Naive thymus-derived CD4-positive, alpha-beta T cell (primary cell): ENCODE measurements around the gene DCP1A. TPM values are rescaled to one million over a fixed set of nuclear protein-coding genes. Genes with fewer than 3 reads are reported as not detected.
"Not testable (repeated sequence)": the region's sequence is repeated elsewhere in the genome, so short reads cannot be mapped to it uniquely, and the experiment has no call there.

ENCODE experiments used
- ATAC-seq: fragments of 150-1000 bp; cut with Tn5 transposase; 2 replicates; pipeline ENCODE4 v1.10.0; 2021; ENCODE audit warnings: mild to moderate bottlenecking, moderate library complexity
- CTCF ChIA-PET: fragments of 350-600 bp; sonication (Branson Sonifier 250); formaldehyde crosslinking; loops from one replicate; lab custom pipeline; 2021; ENCODE audit warnings: antibody characterized with exemption; lab: Charles Lee
- POLR2A ChIA-PET: fragments of 350-600 bp; sonication (Branson Sonifier 250); formaldehyde crosslinking; loops from one replicate; lab custom pipeline; 2021; ENCODE audit warnings: antibody characterized with exemption, inconsistent platforms; lab: Charles Lee
- DNase-seq, 9 donors: peaks; one replicate each; pipeline versions ENCODE4 v3.0.0 to v3.0.0-alpha.2; 2020 to 2022; ENCODE audit warnings: mixed read lengths in 1 of 9
- H3K27ac ChIP-seq: one replicate; pipeline ENCODE4 v1.7.0; 2013; ENCODE audit warnings: mild to moderate bottlenecking, low read depth, low read length, moderate library complexity
- H3K27me3 ChIP-seq, 2 donors: one replicate each; pipeline ENCODE4 v1.7.0; 2013; ENCODE audit warnings: low read length in 2 of 2, mild to moderate bottlenecking in 2 of 2, moderate library complexity in 2 of 2; ENCODE audit not compliant: control insufficient read depth in 2 of 2, insufficient read depth in 2 of 2
- H3K36me3 ChIP-seq, 3 experiments: 1 replicate in 2 of 3; 2 replicates in 1 of 3; pipeline ENCODE4 v1.7.0; 2013; ENCODE audit warnings: low read length in 3 of 3, mild to moderate bottlenecking in 3 of 3, moderate library complexity in 1 of 3; ENCODE audit not compliant: insufficient read depth in 3 of 3, control insufficient read depth in 2 of 3
- H3K4me1 ChIP-seq, 2 donors: one replicate each; pipeline ENCODE4 v1.7.0; 2013; ENCODE audit warnings: low read length in 2 of 2, mild to moderate bottlenecking in 2 of 2, moderate library complexity in 1 of 2; ENCODE audit not compliant: control insufficient read depth in 2 of 2, insufficient read depth in 2 of 2
- H3K4me3 ChIP-seq: 2 replicates; pipeline ENCODE4 v1.7.0; 2013; ENCODE audit warnings: mild to moderate bottlenecking, low read length
- H3K9me3 ChIP-seq, 3 experiments: 1 replicate in 2 of 3; 2 replicates in 1 of 3; pipeline ENCODE4 v1.7.0; 2013; ENCODE audit warnings: low read length in 3 of 3; ENCODE audit not compliant: control insufficient read depth in 2 of 3
- H3K27ac Mint-ChIP-seq, 9 donors: one replicate each; pipeline ENCODE4 v1.8.0; 2020 to 2022; ENCODE audit warnings: mixed read lengths in 9 of 9, mild to moderate bottlenecking in 8 of 9, moderate library complexity in 5 of 9, inconsistent platforms in 2 of 9
- H3K27me3 Mint-ChIP-seq, 5 donors: one replicate each; pipeline ENCODE4 v1.8.0; 2021 to 2022; ENCODE audit warnings: mixed read lengths in 5 of 5, mild to moderate bottlenecking in 1 of 5
- H3K36me3 Mint-ChIP-seq, 5 donors: one replicate each; pipeline ENCODE4 v1.8.0; 2020 to 2022; ENCODE audit warnings: mixed read lengths in 5 of 5, mild to moderate bottlenecking in 3 of 5, inconsistent platforms in 1 of 5
- H3K4me1 Mint-ChIP-seq, 7 donors: one replicate each; pipeline ENCODE4 v1.8.0; 2020 to 2022; ENCODE audit warnings: mixed read lengths in 7 of 7, mild to moderate bottlenecking in 3 of 7, inconsistent platforms in 1 of 7
- H3K4me3 Mint-ChIP-seq, 10 donors: one replicate each; pipeline ENCODE4 v1.8.0; 2020 to 2022; ENCODE audit warnings: mild to moderate bottlenecking in 10 of 10, mixed read lengths in 10 of 10, moderate library complexity in 6 of 10, inconsistent platforms in 2 of 10
- H3K9me3 Mint-ChIP-seq, 11 donors: one replicate each; pipeline ENCODE4 v1.8.0; 2020 to 2022; ENCODE audit warnings: mixed read lengths in 11 of 11, mild to moderate bottlenecking in 4 of 11, inconsistent platforms in 1 of 11, moderate library complexity in 1 of 11
- intact Hi-C, 2 donors: fragments of 100-400 bp; cut with micrococcal nuclease; formaldehyde crosslinking; loops; one replicate each; pipeline ENCODE4 v1.15.1; 2023
- polyA plus RNA-seq, 2 donors: library from polyadenylated mRNA; unstranded; fragments of 300-500 nt; fragmentation: Illumina TruSeq; gene quantifications; one replicate each; pipeline ENCODE4 v1.2.3, GENCODE V29; 2021
- total RNA-seq, 6 experiments: library from RNA in 5 of 6; stranded (reverse) in 5 of 6; gene quantifications; 1 replicate in 5 of 6; 2 replicates in 1 of 6; pipeline ENCODE4 v1.2.3 and lab custom pipeline; 2021 to 2026

DCP1A gene
- total and polyA plus RNA-seq, 7 experiments from 2014 or later = 34.0 to 68.0 (median 46.1) TPM

DNA sequence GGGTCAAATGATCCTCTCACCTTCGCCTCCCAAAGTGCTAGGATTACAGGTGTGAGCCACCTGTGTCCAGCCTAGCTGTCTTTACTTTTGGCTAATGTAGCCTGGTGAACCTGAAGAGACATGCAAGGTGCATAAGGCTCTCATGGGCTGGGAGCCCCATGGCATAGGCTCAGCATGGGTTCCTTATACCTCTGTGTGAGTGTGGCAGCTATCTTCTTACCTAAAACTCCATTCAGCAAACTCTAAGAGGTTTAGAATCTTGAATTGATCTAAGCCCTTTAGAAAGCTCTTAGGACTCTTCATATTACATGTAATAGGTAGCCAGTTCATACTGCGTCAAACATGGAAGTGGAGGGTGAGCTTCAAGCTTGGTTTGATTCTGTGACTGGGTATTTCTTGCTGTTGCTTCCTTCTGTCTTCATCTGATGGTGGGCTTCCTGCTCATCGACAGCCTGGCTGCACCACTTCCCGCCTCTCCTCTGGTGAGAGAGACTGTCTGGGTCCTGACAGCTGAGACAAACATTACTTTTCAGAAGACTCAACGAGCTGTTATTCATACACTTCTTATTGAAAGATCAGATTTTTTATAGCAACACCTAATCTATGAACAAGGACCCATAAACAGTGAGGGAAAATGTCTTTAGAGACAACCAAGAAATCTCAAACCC lies 72.3 kb downstream of the DCP1A start:
- POLR2A ChIA-PET = interaction anchor here (0.6 to 1.4 kb wide), 3 partner anchors 21 to 618 kb away, joined by 3 to 4 read pairs (median 4); partner anchors contain the start of gene DCP1A

DNA sequence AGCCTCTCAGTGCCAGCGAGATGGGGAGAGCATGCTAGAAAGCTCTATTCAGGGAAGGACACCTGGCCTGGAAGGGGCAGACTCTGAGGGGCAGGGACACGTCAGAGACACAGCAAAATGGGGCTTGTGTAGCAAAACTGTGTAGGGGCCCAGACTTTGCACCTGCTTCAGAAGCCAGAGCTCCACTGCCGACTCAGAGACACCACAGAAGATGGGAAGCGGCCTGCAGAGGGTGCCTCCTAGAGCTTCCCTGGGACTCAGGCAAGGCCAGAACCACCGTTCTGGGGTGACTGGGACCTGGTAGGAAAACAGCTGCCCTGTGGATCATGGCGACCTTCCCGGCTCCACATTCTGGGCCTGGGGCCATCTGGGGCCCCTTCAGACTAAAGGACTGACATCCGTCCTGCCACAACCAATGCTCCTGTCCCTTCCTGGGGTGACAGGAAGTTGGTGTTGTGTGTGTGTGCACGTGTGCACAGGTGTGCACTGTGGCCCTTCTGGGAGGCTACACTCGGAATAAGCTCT lies 74.1 kb downstream of the DCP1A start:
- intact Hi-C loops = no loop called here
- no peak for DNase-seq
- Mint-ChIP-seq H3K4me3 (no peak overlapping the region), H3K27ac (peak overlapping the region in 1 of 9 donors; percentile 35), H3K36me3 (no peaks in the 10 kb centered on the region), H3K9me3 (no peaks in the 10 kb centered on the region), H3K27me3 (no peaks in the 10 kb centered on the region), H3K4me1 (peaks cover 0 to 27% (median 9%) of the 10 kb centered on the region in 7 donors)
- Histone ChIP-seq H3K9me3 (no peaks in the 10 kb centered on the region), H3K4me3 (no peak overlapping the region), H3K27me3 (no peaks in the 10 kb centered on the region), H3K27ac (no peak overlapping the region), H3K4me1 (no peaks in the 10 kb centered on the region), H3K36me3 (no peaks in the 10 kb centered on the region)
- ChIA-PET CTCF (interaction anchor here (1.0 kb wide), 1 partner anchor 16 kb away, joined by 4 read pairs; no protein-coding TSS in a partner anchor), POLR2A (interaction anchor here (0.8 to 1.0 kb wide), 2 partner anchors 18 to 19 kb away, joined by 4 to 5 read pairs; partner anchors contain the start of gene TKT)
- no peak for ATAC-seq

More for the DNA sequence above, 72.3 kb downstream of the DCP1A start:
- Histone ChIP-seq H3K27me3 (no peaks in the 10 kb centered on the region), H3K9me3 (no peaks in the 10 kb centered on the region), H3K36me3 (no peaks in the 10 kb centered on the region), H3K4me1 (no peaks in the 10 kb centered on the region), H3K27ac (no peak overlapping the region), H3K4me3 (no peak overlapping the region)
- CTCF ChIA-PET = no interaction called here
- Mint-ChIP-seq H3K27ac (peak overlapping the region; percentile 8 to 91 (median 83)), H3K36me3 (no peaks in the 10 kb centered on the region), H3K4me1 (peaks cover 0 to 22% (median 9%) of the 10 kb centered on the region in 7 donors), H3K27me3 (no peaks in the 10 kb centered on the region), H3K4me3 (peak overlapping the region in 8 of 10 donors; percentile 1 to 53 (median 47)), H3K9me3 (no peaks in the 10 kb centered on the region)
- intact Hi-C loops = loop anchor here in 1 of 2 donors (1.0 kb wide), 1 partner anchor 19 kb away; the partner anchor contains the start of gene TKT
- ATAC-seq (peak; percentile 70), DNase-seq (peak in 7 of 9 donors; percentile 18 to 55 (median 46))

DNA sequence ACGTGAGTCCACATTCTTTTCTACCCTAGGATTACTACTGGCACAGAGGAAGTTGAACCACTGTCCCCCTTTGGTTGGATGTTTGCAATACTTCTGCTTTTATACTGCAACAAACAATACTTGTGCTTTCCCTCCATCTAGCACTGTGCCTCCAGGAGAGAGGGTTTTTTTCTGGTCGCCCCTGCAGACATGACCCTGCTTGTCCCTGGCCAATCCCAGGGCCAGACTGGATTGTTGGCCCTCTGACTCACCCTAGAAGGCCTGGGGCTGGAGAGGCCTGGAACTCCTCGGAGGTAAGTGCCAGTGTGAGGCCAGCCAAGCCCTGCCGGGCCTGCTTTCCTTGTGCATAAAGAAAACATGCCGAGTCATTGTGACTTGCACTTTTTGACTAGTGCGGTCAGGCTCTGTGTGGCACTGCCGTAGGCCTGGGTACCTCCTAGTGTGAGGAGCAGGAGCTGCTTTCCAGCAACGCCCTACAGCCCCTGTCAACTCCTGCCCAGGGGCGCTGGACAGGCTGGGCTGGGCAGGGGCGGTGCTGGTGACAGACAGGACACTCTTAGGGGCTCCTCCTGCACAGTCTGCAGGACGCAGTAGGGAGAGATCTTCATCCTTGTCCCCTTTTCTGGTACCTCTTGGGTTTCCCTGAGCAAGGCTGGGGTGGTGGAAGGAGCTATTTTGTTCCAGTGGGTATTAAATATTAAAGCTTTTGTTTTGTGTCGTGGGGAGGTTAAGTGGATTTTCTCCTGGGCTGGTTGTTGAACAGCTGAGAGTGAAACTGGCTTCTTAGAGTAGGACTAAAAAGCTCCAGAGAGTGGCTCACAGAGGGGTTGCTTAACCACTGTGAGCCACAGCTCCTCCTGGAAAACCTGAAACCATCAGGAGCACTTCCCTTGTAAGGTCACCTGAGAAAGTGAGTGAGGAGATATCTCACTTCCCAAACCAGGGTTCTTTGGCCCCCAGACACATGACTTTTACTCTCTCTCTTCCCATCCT lies 77.2 kb downstream of the DCP1A start:
- ATAC-seq (peak; percentile 87), DNase-seq (peak in 1 of 9 donors; percentile 19)
- peak overlapping the region in 1 of 10 donors; percentile 33 for H3K4me3 Mint-ChIP-seq
- no peaks in the 10 kb centered on the region for H3K27me3 Mint-ChIP-seq
- H3K27ac Mint-ChIP-seq = peak overlapping the region in 2 of 9 donors; percentile 30 to 80
- Histone ChIP-seq H3K4me3 (no peak overlapping the region), H3K27ac (no peak overlapping the region), H3K27me3 (no peaks in the 10 kb centered on the region), H3K9me3 (no peaks in the 10 kb centered on the region), H3K4me1 (no peaks in the 10 kb centered on the region), H3K36me3 (no peaks in the 10 kb centered on the region)
- POLR2A ChIA-PET = interaction anchor here (0.7 kb wide), 1 partner anchor 9 kb away, joined by 3 read pairs; no protein-coding TSS in a partner anchor
- peaks cover 0 to 23% (median 5%) of the 10 kb centered on the region in 7 donors for H3K4me1 Mint-ChIP-seq
- CTCF ChIA-PET = interaction anchor here (0.6 kb wide), 1 partner anchor 30 kb away, joined by 3 read pairs; no protein-coding TSS in a partner anchor
- no peaks in the 10 kb centered on the region for H3K36me3 Mint-ChIP-seq
- H3K9me3 Mint-ChIP-seq = no peaks in the 10 kb centered on the region
- intact Hi-C loops = no loop called here

DNA sequence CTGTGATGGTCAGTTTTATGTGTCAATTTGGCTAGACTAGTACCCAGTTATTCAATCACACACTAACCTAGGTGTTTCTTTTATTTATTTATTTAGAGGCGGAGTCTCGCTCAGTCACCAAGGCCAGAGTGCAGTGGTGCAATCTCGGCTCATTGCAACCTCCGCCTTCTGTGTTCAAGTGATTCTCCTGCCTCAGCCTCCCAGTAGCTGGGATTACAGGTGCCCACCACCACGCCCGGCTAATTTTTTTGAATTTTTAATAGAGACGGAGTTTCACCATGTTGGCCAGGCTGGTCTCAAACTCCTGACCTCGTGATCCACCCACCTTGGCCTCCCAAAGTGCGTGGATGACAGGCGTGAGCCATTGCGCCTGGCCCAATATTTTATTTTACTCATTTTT lies 78.2 kb downstream of the DCP1A start:
- H3K27ac Mint-ChIP-seq, H3K27ac ChIP-seq, H3K9me3 ChIP-seq, intact Hi-C loops, H3K36me3 ChIP-seq, H3K4me1 ChIP-seq, ATAC-seq, H3K36me3 Mint-ChIP-seq, POLR2A ChIA-PET, H3K4me3 Mint-ChIP-seq, DNase-seq, H3K4me3 ChIP-seq, H3K27me3 ChIP-seq, CTCF ChIA-PET, H3K27me3 Mint-ChIP-seq, H3K9me3 Mint-ChIP-seq: not testable (repeated sequence)
- H3K4me1 Mint-ChIP-seq = peaks cover 0 to 17% (median 0%) of the 10 kb centered on the region in 7 donors

DNA sequence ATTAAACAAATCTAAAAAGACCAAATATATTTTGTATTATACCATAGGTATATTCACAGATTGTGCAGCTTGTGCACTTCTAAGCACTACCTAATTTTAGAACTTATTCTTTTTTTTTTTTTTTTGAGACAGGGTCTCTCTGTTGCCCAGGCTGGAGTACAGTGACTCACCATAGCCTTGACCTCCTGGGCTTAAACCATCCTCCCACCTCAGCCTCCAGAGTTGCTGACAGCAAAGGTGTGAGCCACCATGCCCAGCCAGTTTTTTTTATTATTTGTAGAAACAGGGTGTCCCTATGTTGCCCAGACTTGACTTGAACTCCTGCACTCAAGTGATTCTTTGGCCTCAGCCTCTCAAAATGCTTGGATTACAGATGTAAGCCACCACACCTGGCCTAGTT lies 79.6 kb downstream of the DCP1A start:
- Mint-ChIP-seq H3K27me3 (no peaks in the 10 kb centered on the region), H3K4me1 (peaks cover 0 to 12% (median 0%) of the 10 kb centered on the region in 7 donors), H3K36me3 (no peaks in the 10 kb centered on the region), H3K4me3 (no peak overlapping the region), H3K27ac (peak overlapping the region in 1 of 9 donors; percentile 45), H3K9me3 (peaks cover 0 to 1% (median 0%) of the 10 kb centered on the region in 11 donors)
- intact Hi-C loops = no loop called here
- no peak for ATAC-seq
- Histone ChIP-seq H3K4me1 (no peaks in the 10 kb centered on the region), H3K4me3 (no peak overlapping the region), H3K9me3 (no peaks in the 10 kb centered on the region), H3K27me3 (no peaks in the 10 kb centered on the region), H3K36me3 (no peaks in the 10 kb centered on the region), H3K27ac (no peak overlapping the region)
- POLR2A ChIA-PET = no interaction called here
- no peak for DNase-seq
- CTCF ChIA-PET = no interaction called here

DNA sequence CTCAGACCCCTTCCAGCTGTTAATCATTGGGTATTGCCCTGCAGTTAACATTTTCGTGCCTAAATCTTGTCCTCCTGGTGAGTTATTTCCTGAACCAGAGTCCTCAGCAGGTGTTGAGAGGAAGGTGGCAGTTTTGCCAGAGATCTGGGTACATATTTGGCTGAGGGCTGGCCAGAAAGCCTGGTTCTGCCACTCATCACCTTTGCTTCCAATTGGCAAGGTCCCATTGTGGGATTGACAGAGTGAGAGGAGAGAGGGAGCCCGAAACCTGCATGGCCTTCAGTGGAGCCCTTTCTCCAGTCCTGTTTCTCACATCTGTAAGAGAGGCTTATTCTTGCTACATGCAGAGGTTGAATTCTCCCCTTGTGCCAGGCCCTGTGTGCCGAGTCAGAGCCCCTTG lies 82.6 kb downstream of the DCP1A start:
- H3K27me3 Mint-ChIP-seq = no peaks in the 10 kb centered on the region
- H3K9me3 Mint-ChIP-seq = peaks cover 0 to 1% (median 0%) of the 10 kb centered on the region in 11 donors
- H3K36me3 Mint-ChIP-seq = no peaks in the 10 kb centered on the region
- DNase-seq (no peak), ATAC-seq (no peak)
- H3K4me1 ChIP-seq = no peaks in the 10 kb centered on the region
- no peak overlapping the region for H3K27ac Mint-ChIP-seq
- no peak overlapping the region for H3K27ac ChIP-seq
- H3K4me3 Mint-ChIP-seq = no peak overlapping the region
- H3K27me3 ChIP-seq = no peaks in the 10 kb centered on the region
- no peaks in the 10 kb centered on the region for H3K9me3 ChIP-seq
- no peak overlapping the region for H3K4me3 ChIP-seq
- no peaks in the 10 kb centered on the region for H3K36me3 ChIP-seq
- CTCF ChIA-PET = no interaction called here
- intact Hi-C loops = no loop called here
- POLR2A ChIA-PET = interaction anchor here (0.7 kb wide), 1 partner anchor 162 kb away, joined by 3 read pairs; no protein-coding TSS in a partner anchor
- peaks cover 0 to 5% (median 0%) of the 10 kb centered on the region in 7 donors for H3K4me1 Mint-ChIP-seq
